Suprapubic skin (tissue), 4 donors: ENCODE data around the gene MPC2. TPM values are rescaled to one million over a fixed set of nuclear protein-coding genes. Genes with fewer than 3 reads are reported as not detected.

Source experiments
- DNase-seq, 2 donors: peaks; one replicate each; pipeline ENCODE4 v3.0.0-alpha.2; 2019; ENCODE audit warnings: low spot score in 2 of 2
- H3K27ac ChIP-seq: fragments of 200-600 bp; sonication (generic); one replicate; pipeline ENCODE4 v1.5.1; 2019
- H3K27me3 ChIP-seq: fragments of 200-600 bp; sonication (generic); one replicate; pipeline ENCODE4 v1.5.1; 2019
- H3K36me3 ChIP-seq: fragments of 200-600 bp; sonication (generic); one replicate; pipeline ENCODE4 v1.5.1; 2019
- H3K4me1 ChIP-seq: fragments of 200-600 bp; sonication (generic); one replicate; pipeline ENCODE4 v1.5.1; 2019
- H3K4me3 ChIP-seq: fragments of 200-600 bp; sonication (generic); one replicate; pipeline ENCODE4 v1.5.1; 2019; ENCODE audit warnings: mild to moderate bottlenecking
- H3K9me3 ChIP-seq: fragments of 200-600 bp; sonication (generic); one replicate; pipeline ENCODE4 v1.5.1; 2019
- EP300 ChIP-seq: sonication (generic); formaldehyde crosslinking; IDR thresholded peaks from one replicate; pipeline ENCODE4 v1.6.1; 2017; ENCODE audit warnings: antibody characterized with exemption
- POLR2A ChIP-seq, 2 donors: fragments of 450-650 bp; IDR thresholded peaks; one replicate each; pipeline ENCODE4 v1.6.1; 2017; ENCODE audit warnings: antibody characterized with exemption in 2 of 2, mild to moderate bottlenecking in 2 of 2, moderate library complexity in 2 of 2
- POLR2AphosphoS5 ChIP-seq, 3 donors: sonication (generic); formaldehyde crosslinking; IDR thresholded peaks; one replicate each; pipeline ENCODE4 v1.6.1; 2017; ENCODE audit warnings: antibody characterized with exemption in 3 of 3
- WGBS: methylation state at CpG from one replicate; pipeline ENCODE4 v1.1.5; 2018; 5-methylcytosine and 5-hydroxymethylcytosine counted together
- total RNA-seq, 4 donors: library from RNA; depleted of rRNA; stranded (reverse); fragments of >200 nt; gene quantifications; one replicate each; pipeline ENCODE4 v1.1.0, GENCODE V29; 2016
- TF ChIP-seq, protein P1 (sequence below), 2 donors: fragments of 200-600 bp in 1 of 2; fragments of 450-650 bp in 1 of 2; sonication (generic) in 1 of 2; IDR thresholded peaks; one replicate each; pipeline ENCODE4 v1.5.1; 2016 to 2019; ENCODE audit warnings: antibody characterized with exemption in 2 of 2, mild to moderate bottlenecking in 1 of 2, moderate library complexity in 1 of 2

The MPC2 gene
- total RNA-seq, 4 donors from 2014 or later, result 16.5 to 47.3 (median 34.4) TPM

DNA sequence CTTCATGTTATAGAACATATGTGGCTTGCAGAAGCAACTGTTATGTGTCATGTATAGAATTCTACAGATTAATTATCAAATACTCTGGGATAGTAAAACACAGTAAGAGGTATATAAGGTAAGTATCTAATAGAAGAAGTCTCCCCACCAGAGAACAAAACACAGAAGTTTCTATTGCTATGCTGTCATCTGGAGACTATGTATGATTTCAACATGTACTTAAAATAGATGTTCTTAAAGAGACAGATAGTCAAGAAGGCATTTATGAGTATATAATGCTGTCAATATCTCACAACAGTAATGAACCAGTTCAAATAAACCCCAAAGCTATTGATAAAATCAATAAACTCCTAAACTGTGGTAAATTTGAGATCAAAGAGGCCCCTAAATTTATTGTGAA is 14.8 kb downstream of the MPC2 start:
- no peak for DNase-seq
- Histone ChIP-seq H3K36me3 (peaks cover 2% of the 10 kb centered on the region), H3K27me3 (no peaks in the 10 kb centered on the region), H3K4me1 (peaks cover 9% of the 10 kb centered on the region), H3K4me3 (no peak overlapping the region), H3K27ac (no peak overlapping the region), H3K9me3 (no peaks in the 10 kb centered on the region)
- TF ChIP-seq POLR2AphosphoS5 (IDR thresholded peaks at IDR 0.05), result no peak
- TF ChIP-seq POLR2A (IDR thresholded peaks at IDR 0.05), result no peak
- TF ChIP-seq EP300, result no peak
- TF ChIP-seq, protein P1, sequence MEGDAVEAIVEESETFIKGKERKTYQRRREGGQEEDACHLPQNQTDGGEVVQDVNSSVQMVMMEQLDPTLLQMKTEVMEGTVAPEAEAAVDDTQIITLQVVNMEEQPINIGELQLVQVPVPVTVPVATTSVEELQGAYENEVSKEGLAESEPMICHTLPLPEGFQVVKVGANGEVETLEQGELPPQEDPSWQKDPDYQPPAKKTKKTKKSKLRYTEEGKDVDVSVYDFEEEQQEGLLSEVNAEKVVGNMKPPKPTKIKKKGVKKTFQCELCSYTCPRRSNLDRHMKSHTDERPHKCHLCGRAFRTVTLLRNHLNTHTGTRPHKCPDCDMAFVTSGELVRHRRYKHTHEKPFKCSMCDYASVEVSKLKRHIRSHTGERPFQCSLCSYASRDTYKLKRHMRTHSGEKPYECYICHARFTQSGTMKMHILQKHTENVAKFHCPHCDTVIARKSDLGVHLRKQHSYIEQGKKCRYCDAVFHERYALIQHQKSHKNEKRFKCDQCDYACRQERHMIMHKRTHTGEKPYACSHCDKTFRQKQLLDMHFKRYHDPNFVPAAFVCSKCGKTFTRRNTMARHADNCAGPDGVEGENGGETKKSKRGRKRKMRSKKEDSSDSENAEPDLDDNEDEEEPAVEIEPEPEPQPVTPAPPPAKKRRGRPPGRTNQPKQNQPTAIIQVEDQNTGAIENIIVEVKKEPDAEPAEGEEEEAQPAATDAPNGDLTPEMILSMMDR (IDR thresholded peaks at IDR 0.05), result no peak

DNA sequence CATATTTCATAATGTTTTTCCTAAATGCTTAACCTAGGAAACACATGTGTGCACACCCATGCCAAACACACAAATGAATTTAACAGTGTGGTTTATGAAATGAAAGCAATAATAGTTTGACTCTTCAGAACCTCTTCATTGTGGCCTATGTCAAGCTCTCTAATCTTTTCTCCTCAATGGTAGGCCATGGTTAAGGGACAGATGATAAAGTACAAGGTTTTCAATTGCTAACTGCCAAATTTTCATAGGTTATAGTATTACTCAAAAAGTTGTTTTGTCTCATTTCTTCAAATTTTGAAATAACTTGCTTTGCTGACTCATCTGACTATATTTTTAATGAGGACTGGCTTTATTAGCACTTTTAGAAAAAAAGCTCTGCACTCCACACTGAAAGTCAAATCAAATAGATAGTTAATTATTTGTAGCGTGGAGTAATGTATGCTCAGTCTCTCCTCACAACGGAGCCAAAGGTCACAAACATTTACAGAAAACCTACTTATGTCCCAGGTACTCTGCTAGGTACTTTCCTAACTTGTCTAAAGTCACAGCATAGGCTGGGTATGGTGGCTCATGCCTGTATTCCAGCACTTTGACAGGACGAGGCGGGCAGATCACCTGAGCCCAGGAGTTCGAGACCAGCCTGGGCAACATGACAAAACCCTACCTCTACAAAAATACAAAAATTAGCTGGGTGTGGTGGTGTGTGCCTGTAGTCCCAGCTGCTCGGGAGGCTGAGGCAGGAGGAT is 19.9 kb downstream of the MPC2 start:
- Histone ChIP-seq H3K36me3 (peaks cover 18% of the 10 kb centered on the region), H3K27ac (no peak overlapping the region), H3K27me3 (no peaks in the 10 kb centered on the region), H3K9me3 (no peaks in the 10 kb centered on the region), H3K4me3 (no peak overlapping the region), H3K4me1 (peaks cover 2% of the 10 kb centered on the region)
- TF ChIP-seq, protein P1 (IDR thresholded peaks at IDR 0.05), result no peak
- no peak for TF ChIP-seq EP300
- no peak for TF ChIP-seq POLR2A (IDR thresholded peaks at IDR 0.05)
- TF ChIP-seq POLR2AphosphoS5 (IDR thresholded peaks at IDR 0.05), result no peak
- DNase-seq, result no peak
- 95% methylated on average over 6 of the region's 6 CpGs for WGBS

DNA sequence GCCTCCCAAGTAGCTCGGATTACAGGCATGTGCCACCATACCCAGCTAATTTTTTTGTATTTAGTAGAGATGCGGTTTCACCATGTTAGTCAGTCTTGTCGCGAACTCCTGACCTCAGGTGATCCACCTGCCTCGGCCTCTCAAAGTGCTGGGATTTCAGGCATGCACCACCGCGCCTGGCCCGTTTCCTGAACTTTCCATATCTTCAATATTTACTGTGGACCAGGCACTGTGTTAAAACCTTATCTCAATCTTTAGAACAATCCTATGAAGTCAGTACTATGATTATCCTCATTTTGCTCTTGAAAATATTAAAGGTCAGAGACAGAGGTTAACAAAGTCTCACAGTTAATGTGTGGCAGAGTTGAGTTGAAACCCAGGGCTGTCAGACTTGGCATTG is 21.3 kb downstream of the MPC2 start:
- Histone ChIP-seq H3K4me3 (no peak overlapping the region), H3K4me1 (no peaks in the 10 kb centered on the region), H3K27ac (no peak overlapping the region), H3K9me3 (no peaks in the 10 kb centered on the region), H3K36me3 (peaks cover 18% of the 10 kb centered on the region), H3K27me3 (no peaks in the 10 kb centered on the region)
- no peak for DNase-seq
- 97% methylated on average over 8 of the region's 8 CpGs for WGBS
- no peak for TF ChIP-seq EP300
- TF ChIP-seq, protein P1 (IDR thresholded peaks at IDR 0.05), result no peak
- TF ChIP-seq POLR2A (IDR thresholded peaks at IDR 0.05), result no peak
- no peak for TF ChIP-seq POLR2AphosphoS5 (IDR thresholded peaks at IDR 0.05)

DNA sequence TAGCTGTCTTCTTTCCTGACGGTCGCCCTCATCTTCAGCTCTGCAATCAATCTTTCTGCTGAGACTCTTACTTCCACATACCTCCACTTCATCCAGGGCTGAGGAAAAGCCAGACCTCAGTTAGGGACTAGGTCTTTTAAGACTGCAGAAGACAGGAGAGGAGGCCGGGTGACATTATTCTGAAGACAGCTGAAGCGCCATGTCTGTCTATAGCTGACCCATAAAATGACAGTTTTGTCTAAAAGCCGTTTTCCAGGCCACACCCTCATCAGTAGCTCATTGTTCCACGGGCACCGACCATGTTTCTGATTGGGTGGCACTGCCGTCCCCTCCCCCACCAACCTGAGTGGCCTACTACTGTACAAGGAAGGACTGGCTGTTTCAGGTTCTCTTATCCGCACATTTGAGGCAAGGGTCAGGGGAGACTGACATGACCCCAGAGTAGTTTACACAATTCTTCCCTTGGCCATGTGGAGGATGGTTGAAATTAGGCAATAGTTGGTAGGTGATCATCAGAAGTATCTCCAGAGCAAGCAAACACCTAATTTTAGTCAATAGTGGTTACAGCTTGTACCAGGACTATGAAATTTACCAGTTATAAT is 22.9 kb downstream of the MPC2 start, which contains the start of gene ADCY10:
ADCY10 (minus strand) TSS at position 240 of the 602 bp plus-strand sequence. CDS start 8,994 bp downstream, outside the sequence.
- no peak for DNase-seq

DNA sequence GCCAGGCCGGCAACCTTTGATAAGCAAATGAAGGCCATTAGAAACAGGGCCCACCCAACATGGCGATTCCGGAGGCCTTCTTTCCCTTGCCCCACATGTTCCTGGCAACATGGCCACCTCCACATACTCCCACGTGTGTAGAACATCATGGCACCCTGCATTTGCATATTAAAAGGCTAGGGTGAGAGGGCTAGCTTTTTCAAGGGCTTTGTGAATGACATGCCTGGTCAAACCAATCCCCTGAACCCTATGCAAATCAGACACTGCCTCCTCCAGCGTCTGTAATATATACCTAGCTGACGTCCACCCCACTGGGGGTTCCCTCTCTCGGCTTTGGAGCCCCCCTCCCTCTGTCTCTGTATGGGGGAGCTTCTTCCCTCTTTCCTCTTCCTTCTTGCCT is 24.6 kb downstream of the MPC2 start:
- H3K27ac ChIP-seq, result no peak overlapping the region
- WGBS, result 85% methylated on average over 7 of the region's 7 CpGs
- H3K36me3 ChIP-seq, result peaks cover 18% of the 10 kb centered on the region
- TF ChIP-seq POLR2A (IDR thresholded peaks at IDR 0.05) (no peak), POLR2AphosphoS5 (IDR thresholded peaks at IDR 0.05) (no peak), EP300 (no peak)
- TF ChIP-seq, protein P1 (IDR thresholded peaks at IDR 0.05), result no peak
- H3K9me3 ChIP-seq, result no peaks in the 10 kb centered on the region
- H3K4me3 ChIP-seq, result no peak overlapping the region
- H3K27me3 ChIP-seq, result no peaks in the 10 kb centered on the region
- no peaks in the 10 kb centered on the region for H3K4me1 ChIP-seq
- no peak for DNase-seq

More for the DNA sequence above, 22.9 kb downstream of the MPC2 start, which contains the start of gene ADCY10:
- Histone ChIP-seq H3K4me3 (no peak within 1 kb of the TSS), H3K27ac (no peak within 1 kb of the TSS), H3K27me3 (no peaks in the 10 kb centered on the region), H3K36me3 (peaks cover 18% of the 10 kb centered on the region), H3K9me3 (no peaks in the 10 kb centered on the region), H3K4me1 (no peaks in the 10 kb centered on the region)
- TF ChIP-seq, protein P1 (IDR thresholded peaks at IDR 0.05), result no peak
- TF ChIP-seq EP300, result no peak
- no peak for TF ChIP-seq POLR2AphosphoS5 (IDR thresholded peaks at IDR 0.05)
- TF ChIP-seq POLR2A (IDR thresholded peaks at IDR 0.05), result no peak
- WGBS, result 90% methylated on average over 8 of the region's 9 CpGs
